ENCODE measurements around the gene ACTR3C.
"Not testable (repeated sequence)": the region's sequence is repeated elsewhere in the genome, so short reads cannot be mapped to it uniquely, and the experiment has no call there.

The ACTR3C gene

GRCh38 chr7:150308575-150308974 is 14.8 kb downstream of the ACTR3C start:
- H3K36me3 ChIP-seq: no peaks in the 10 kb centered on the region
- no peak overlapping the region for H3K4me3 ChIP-seq
- no peaks in the 10 kb centered on the region for H3K27me3 ChIP-seq

GRCh38 chr7:150307904-150308303 is 15.4 kb downstream of the ACTR3C start:
- intact Hi-C loops (cut with DNase I; ENCODE audit: low total_unique reads): no loop called here
- no peak for DNase-seq
- Histone ChIP-seq H3K36me3 (no peaks in the 10 kb centered on the region), H3K27ac (no peak overlapping the region), H3K27me3 (no peaks in the 10 kb centered on the region), H3K4me1 (no peaks in the 10 kb centered on the region), H3K4me3 (no peak overlapping the region), H3K9me3 (no peaks in the 10 kb centered on the region)
- TF ChIP-seq, protein P1, sequence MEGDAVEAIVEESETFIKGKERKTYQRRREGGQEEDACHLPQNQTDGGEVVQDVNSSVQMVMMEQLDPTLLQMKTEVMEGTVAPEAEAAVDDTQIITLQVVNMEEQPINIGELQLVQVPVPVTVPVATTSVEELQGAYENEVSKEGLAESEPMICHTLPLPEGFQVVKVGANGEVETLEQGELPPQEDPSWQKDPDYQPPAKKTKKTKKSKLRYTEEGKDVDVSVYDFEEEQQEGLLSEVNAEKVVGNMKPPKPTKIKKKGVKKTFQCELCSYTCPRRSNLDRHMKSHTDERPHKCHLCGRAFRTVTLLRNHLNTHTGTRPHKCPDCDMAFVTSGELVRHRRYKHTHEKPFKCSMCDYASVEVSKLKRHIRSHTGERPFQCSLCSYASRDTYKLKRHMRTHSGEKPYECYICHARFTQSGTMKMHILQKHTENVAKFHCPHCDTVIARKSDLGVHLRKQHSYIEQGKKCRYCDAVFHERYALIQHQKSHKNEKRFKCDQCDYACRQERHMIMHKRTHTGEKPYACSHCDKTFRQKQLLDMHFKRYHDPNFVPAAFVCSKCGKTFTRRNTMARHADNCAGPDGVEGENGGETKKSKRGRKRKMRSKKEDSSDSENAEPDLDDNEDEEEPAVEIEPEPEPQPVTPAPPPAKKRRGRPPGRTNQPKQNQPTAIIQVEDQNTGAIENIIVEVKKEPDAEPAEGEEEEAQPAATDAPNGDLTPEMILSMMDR (IDR thresholded peaks at IDR 0.05): no peak

More at GRCh38 chr7:150308575-150308974, 14.8 kb downstream of the ACTR3C start:
- intact Hi-C loops (cut with DNase I; ENCODE audit: low total_unique reads): no loop called here
- no peaks in the 10 kb centered on the region for H3K9me3 ChIP-seq
- TF ChIP-seq, protein P1 (IDR thresholded peaks at IDR 0.05): no peak
- no peak overlapping the region for H3K27ac ChIP-seq
- no peak for DNase-seq
- no peaks in the 10 kb centered on the region for H3K4me1 ChIP-seq

DNA sequence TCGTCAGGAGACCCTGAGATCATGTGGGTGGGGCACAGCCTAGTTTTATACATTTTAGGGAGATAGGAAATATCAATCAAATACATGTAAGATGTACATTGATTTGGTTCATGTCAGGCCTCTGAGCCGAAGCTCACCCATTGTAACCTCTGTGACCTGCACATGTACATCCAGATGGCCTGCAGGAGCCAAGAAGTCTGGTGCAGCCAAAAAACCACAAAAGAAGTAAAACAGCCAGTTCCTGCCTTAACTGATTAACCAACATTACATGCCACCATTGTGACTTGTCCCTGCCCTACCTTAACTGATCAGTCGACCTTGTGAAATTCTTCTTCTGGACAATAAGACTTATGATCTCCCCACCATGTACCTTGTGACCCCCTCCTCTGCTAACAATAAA is 16.2 kb downstream of the ACTR3C start:
- H3K27me3 ChIP-seq: no peaks in the 10 kb centered on the region
- H3K4me3 ChIP-seq: no peak overlapping the region
- no peaks in the 10 kb centered on the region for H3K36me3 ChIP-seq
- intact Hi-C loops (cut with DNase I; ENCODE audit: low total_unique reads): no loop called here
- H3K9me3 ChIP-seq: no peaks in the 10 kb centered on the region
- DNase-seq: no peak
- H3K4me1 ChIP-seq: no peaks in the 10 kb centered on the region
- TF ChIP-seq, protein P1 (IDR thresholded peaks at IDR 0.05): no peak
- no peak overlapping the region for H3K27ac ChIP-seq

DNA sequence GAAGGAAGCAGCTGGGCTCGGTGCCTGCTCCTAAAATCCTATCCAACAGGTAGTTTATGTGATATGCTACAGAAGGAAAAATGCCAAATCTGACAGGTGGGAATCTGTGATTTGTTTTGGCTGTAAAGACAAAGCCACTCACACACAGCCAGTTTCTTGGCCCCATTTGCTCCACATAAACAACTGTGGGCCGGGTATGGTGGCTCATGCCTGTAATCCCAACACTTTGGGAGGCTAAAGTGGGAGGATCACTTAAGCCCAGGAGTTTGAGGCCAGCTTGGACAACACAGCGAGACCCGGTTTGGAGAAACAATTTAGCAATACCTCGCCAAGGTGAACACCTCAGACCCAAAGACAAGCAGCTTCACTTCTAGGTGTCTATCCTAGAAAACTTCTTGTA is 17.0 kb downstream of the ACTR3C start:
- H3K27ac ChIP-seq; H3K4me1 ChIP-seq; H3K4me3 ChIP-seq; DNase-seq; intact Hi-C loops (cut with DNase I; ENCODE audit: low total_unique reads); H3K27me3 ChIP-seq; H3K36me3 ChIP-seq; H3K9me3 ChIP-seq: not testable (repeated sequence)

DNA sequence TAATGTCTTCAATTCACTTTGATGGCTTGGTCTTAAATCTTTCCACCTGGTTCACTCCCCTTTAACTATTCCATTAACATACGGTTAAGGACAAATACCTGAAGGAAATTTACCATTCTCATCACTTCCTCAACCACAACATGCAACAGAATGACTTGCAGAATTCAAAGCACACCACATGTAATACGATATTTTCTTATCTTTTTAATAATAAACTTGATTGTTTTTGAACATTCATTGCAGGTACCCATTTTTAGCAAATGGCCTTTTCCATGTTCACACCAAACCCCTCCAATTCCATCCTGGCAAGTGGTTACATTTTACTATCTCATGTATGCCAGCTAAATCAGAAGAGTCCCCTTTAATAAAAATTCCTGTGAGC is 17.5 kb downstream of the ACTR3C start:
- H3K4me3 ChIP-seq; H3K27me3 ChIP-seq; intact Hi-C loops (cut with DNase I; ENCODE audit: low total_unique reads); H3K27ac ChIP-seq; DNase-seq; H3K4me1 ChIP-seq; H3K36me3 ChIP-seq; H3K9me3 ChIP-seq: not testable (repeated sequence)

DNA sequence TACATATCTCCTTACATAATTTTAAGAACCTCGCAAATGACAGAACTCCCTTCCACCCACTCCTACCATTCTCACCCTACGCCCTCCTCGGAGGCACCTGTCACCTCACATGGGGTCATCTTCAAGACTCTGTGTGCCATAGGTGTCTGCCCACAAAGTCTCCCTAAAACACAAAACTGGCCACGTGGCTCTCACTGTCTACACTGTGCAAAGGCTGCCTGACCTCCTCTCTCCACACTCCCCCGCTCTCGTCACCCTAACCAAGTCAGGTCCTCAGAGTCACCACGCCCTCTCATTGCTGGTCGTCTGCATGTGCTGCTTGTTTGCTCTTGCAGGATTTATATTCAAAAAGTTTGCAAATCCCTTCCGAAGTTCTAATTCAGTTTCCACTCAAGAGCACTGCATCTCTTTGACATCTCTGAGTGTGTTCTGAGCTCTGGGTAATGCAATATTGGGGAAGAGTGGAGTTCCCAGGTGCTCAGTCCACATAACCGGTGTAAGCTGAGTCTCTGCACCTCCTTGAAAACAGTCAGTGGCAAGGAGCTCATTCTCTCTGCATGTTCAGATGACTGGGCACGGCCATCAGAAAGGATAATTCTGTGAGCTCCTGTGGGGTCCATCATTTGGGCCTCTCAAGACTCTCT is 18.0 kb downstream of the ACTR3C start:
- H3K4me1 ChIP-seq, H3K4me3 ChIP-seq: not testable (repeated sequence)

DNA sequence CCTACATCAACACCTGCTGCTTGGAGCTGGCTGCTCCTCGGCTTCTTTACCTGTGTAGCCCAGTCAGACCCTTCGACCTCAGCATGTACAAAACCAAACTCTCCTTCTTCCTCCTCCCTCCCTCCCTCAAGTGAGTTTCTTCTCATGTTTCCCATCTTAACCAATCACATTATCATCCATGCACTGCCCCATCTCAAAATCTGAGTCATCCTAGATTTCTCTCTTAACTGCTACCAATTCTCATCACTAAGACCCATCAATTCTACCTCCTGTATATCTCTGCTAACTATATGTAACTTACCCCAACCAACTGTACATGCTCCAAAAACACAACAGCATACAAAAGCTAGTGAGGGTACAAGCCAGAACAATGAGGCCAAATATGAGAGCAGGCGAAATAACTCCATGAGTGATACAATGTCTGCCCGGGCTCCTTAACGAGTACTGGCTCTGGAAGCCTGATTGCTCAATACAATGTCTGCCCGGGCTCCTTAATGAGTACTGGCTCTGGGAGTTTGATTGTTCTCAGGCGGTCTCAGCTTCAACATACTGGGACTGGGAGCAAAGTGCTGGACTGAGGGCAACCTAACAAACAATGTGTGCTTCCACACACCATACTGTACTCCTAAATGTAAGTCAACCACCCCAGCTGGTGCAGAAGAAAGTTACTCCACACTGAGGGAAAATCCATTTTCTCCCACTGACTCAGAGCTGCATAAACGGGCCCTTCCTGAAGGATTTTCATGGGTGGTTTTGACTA is 18.7 kb downstream of the ACTR3C start:
- H3K4me1 ChIP-seq; H3K9me3 ChIP-seq; DNase-seq; H3K4me3 ChIP-seq; H3K27me3 ChIP-seq; intact Hi-C loops (cut with DNase I; ENCODE audit: low total_unique reads); H3K27ac ChIP-seq; H3K36me3 ChIP-seq: not testable (repeated sequence)

More for the DNA sequence above, 18.0 kb downstream of the ACTR3C start:
- H3K27me3 ChIP-seq; H3K9me3 ChIP-seq; intact Hi-C loops (cut with DNase I; ENCODE audit: low total_unique reads); DNase-seq; H3K36me3 ChIP-seq; H3K27ac ChIP-seq: not testable (repeated sequence)

DNA sequence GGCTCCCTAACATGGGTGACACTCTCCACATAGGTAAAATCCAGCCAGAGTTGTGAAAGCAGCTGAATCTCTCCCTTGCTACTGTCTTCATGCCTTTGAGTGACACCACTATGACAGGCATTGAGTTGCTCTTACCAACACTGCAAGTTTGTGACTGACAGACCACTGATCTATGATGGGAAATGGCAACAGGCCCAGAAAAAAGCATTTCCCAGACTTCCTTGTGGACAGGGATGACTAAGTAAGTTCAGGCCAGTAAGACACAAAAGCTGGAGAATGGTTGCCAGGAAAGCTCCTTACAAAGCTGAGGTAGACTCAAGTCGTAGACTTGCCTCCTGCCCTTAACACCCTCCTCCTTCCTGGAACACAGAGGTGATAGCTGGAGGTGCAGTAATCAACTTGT is 20.4 kb downstream of the ACTR3C start:
- H3K36me3 ChIP-seq; H3K4me1 ChIP-seq; H3K9me3 ChIP-seq; intact Hi-C loops (cut with DNase I; ENCODE audit: low total_unique reads); H3K27me3 ChIP-seq; H3K4me3 ChIP-seq; H3K27ac ChIP-seq; DNase-seq: not testable (repeated sequence)

- intact Hi-C loops (cut with DNase I; ENCODE audit: low total_unique reads); H3K9me3 ChIP-seq; H3K27ac ChIP-seq; H3K27me3 ChIP-seq; DNase-seq; H3K4me3 ChIP-seq; H3K4me1 ChIP-seq; H3K36me3 ChIP-seq: not testable (repeated sequence)
Observed at GRCh38 chr7:150297978-150298377, 25.4 kb downstream of the ACTR3C start.

- H3K36me3 ChIP-seq; intact Hi-C loops (cut with DNase I; ENCODE audit: low total_unique reads); DNase-seq; H3K9me3 ChIP-seq; H3K27ac ChIP-seq; H3K27me3 ChIP-seq; H3K4me3 ChIP-seq; H3K4me1 ChIP-seq: not testable (repeated sequence)
Observed at GRCh38 chr7:150296802-150297201, 26.5 kb downstream of the ACTR3C start.

DNA sequence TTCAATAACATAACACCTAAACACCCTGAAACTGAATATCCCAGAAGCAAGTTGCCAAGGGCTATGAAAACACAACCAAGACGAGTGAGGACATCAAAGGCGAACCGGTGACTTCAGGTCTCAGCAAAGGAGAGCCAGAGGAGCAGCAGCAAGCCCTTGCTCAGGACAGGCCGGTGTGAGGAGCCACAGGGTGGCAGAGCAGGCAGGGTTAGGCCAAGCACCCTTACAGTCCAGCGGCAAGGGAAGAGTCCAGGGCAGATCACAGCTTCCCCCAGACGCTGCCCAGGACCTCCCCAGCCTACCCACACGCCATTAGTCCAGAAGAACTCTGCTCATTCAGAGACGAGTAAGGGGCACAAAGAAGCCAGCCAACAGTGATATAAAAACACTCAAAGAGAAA is 27.7 kb downstream of the ACTR3C start:
- H3K4me3 ChIP-seq; H3K27me3 ChIP-seq; intact Hi-C loops (cut with DNase I; ENCODE audit: low total_unique reads); H3K9me3 ChIP-seq; H3K27ac ChIP-seq; DNase-seq; H3K4me1 ChIP-seq; H3K36me3 ChIP-seq: not testable (repeated sequence)

Measured in tibial artery (tissue), 4 donors.